ENCODE data around the gene CDKAL1.
A peak's percentile ranks its signal among the peaks of the same experiment; 100 is the strongest.
"Not testable (repeated sequence)": the region's sequence is repeated elsewhere in the genome, so short reads cannot be mapped to it uniquely, and the experiment has no call there.

CDKAL1 gene

DNA sequence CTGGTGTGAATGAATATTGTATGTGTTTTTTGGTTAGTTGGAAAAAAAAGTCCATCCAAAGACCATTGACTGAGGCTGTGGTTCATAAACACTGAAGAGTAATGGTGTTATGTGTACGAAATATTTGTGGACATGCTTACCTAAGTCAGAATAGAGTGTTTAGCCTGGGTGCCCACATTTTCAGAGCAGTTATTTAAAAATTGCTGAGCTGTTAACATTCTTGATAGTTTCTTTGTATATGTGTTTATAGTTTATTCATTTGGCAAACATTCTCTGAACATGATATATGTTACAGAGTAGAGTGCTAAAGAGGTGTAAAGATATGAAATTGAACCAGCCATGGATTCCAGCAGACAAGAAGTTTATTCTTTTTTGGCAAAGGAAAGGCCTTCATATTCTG is 20.6 kb downstream of the CDKAL1 start:
- no peak for DNase-seq

DNA sequence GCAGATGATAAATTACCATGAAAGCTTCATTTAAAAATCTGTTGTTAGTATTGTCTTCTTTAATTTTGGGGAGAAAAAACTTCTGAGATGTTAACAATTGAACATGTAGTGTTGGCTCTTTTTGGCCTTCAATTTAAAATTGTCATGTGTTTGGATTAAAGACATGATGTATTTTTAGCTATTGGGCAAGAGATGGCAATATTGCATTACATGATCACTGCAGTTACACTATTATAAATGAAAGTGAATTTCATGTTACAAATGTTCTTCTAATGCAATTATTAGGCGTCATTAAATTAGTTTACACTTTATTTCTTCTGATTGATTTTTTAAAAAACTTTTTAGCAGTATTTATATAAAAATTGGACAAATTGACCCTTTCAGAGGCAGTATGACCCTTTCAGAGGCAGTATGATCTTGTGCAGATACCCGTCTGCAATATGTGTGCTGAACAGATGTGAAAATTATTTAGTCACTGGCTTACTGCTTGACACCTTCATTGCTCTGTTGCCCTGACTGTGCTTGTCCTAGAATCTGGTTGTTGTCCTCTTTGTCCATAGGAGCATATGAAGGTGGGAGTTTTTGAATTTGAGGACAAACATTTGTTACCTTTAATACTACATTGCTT is 25.8 kb downstream of the CDKAL1 start:
- DNase-seq = no peak

DNA sequence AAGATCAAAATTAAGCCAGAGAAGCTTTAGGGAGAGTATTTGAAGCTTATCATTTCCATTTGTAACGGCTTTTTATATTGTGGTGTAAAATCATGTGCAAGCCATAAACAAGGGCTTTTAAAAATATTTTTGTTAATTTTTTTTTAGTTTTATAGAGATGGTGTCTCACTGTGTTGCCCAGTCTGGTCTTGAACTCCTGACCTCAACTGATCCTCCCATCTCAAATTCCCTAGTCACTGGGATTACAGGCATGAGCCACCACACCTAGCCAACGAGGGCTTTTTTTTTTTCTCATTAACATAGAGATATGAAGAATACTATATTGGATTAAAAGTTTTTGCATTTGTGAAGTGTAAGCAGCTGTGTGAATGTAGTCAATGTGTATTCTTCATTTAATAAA is 29.1 kb downstream of the CDKAL1 start:
- no peak for DNase-seq

DNA sequence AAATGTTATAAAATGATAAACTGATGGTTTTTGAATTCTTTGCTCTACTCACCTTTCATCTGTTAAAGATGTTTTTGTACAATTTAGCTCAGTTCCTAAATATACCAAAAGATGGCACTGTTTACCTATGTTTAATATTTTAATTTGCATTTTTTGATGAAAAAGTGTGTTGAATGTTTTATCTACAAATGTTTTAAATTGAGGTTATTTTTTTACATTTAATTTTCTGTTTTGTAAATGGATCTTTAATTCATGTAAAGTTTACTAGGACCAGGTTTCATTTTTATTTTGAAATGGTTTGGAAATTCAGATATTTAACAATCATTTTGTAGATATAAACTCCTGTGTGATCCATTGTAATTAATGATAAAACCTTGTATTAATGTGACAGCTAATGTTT is 30.0 kb downstream of the CDKAL1 start:
- DNase-seq = peak; percentile 12 to 67 (median 45)

DNA sequence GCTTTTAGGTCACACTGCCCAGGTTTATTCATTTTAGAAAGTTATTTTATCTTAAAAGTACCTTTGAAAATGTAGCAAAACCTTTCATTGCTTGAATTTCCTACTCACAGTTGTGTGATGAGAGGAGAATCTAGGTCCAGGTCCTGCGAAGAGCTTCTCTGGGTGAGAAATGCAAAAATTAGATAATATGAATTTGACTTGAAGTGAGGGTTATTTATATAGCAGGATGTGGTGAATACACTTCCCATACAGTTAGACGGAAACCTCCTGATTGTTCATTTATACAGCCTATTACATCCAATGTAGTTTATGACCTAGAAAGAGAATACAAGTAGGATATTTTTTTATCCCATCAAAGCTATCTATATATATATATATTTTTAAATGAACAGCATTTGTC is 30.5 kb downstream of the CDKAL1 start:
- no peak for DNase-seq

DNA sequence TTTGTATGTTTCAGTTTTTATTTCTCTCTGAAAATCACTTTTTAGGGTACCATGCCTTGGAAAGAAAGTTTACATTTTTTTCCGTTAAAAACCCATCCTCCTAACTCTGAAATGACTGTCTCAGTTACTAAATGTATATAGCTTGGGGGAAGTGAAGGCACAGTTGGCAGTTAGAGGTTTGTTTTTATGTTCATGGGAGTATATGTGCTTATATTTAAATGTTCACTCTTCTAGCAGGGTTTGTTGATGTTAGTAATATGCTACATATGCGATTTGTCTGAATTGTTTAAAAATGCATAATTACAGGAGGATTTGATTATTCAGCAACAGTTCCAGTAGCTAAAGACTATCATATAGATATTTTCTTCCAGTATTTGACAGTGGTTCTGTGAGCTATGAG is 31.1 kb downstream of the CDKAL1 start:
- no peak for DNase-seq

DNA sequence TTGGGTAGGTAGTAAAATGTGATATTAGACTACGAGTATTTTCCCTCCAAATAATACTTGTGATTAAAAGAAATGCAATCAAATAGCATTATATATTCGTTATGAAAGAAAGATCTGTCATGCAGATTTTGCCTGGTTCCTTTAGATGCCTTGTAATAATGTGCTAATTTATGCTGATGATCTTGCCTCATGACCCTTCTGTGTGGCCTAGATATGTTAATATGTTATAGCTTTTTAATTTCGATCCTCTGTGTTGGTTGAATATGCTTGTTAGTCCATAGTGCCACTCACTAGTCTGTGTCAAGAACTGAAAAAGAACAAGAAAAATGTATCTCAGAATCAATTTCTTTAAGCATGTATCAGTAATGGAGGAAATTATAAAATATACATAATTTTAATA is 31.9 kb downstream of the CDKAL1 start:
- DNase-seq = no peak

DNA sequence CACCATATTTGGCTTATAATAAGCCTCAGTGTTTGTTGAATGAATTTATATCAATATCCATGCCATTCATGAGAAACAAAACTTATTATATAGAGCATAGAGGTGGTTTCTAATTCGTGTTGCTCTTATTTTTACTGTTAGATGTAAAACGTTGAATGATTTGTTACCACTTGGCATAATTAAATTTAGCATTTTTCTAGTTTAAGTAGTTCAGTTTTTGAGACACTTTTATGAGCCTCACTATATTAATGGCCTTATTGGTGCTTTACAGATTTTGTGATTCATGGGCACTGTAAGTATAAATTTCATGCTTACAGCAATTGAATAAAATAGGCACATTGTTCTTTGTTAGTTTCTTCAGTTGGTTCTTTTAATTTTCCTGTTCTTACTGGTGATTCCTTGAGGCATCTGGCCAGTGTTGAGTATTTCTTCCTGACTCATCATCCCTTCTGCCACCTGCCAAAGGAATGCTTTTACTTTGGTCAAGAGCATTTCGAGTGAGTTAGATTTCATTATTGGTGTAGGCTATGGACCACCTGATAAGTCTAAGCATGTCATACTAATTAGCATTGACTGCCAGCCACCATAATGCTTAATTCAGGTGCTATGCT is 34.8 kb downstream of the CDKAL1 start:
- no peak for DNase-seq

DNA sequence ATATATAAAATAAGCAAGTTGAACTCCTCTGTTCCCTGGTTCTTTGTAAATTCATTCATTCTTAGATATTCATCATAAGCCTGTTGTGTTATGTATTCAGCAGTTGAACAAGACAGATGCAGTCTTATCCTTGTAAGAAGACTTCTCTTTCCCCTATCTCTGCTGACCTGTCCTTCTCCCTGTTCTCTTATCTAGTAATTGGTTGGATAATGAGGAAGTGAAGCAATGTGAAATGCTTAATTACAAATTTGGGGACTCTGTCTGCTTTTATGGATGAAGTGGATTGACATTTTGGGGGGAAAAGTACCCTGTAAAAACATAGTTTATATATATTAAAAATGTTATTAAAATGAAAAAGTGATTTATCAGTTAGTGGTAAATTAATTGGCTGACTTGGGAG is 37.0 kb downstream of the CDKAL1 start:
- DNase-seq = no peak

DNA sequence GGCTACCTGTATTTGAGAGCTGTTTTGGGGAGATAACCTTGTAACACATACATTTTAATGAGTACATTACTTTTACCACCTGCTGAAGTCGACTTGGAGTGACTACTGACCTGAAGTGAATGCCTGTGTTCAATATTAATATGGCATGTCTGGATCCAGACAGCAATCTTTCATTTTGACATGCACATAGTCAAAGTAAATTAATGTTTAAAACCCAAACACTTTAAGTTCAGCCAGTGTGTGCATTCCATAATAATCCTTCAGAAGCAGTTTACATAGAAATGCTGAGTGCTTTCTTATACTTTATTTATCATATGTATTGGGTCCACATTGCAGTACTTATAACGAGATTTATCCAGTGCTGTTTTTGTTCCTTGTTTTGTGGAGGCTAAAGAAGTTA is 38.0 kb downstream of the CDKAL1 start:
- DNase-seq = no peak

DNA sequence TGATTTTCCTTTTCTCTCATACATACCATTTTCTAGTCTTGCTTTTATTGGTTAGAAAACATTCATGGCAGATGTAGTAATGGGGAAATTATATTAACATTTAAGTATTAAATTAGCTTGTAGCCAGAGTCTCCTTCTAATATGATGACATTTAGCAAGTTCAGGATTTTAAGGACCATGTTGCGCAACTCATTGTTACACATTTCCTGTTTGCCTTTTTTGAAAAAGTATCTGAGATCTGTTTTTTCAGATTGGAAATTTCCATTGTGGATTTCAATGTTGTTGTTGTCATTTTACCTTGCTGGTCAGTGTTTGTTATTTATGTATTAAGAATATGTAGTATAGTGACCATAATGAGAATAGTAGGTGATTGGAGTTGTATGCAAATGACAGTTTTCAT is 38.7 kb downstream of the CDKAL1 start:
- DNase-seq = peak; percentile 52 to 81 (median 75)

DNA sequence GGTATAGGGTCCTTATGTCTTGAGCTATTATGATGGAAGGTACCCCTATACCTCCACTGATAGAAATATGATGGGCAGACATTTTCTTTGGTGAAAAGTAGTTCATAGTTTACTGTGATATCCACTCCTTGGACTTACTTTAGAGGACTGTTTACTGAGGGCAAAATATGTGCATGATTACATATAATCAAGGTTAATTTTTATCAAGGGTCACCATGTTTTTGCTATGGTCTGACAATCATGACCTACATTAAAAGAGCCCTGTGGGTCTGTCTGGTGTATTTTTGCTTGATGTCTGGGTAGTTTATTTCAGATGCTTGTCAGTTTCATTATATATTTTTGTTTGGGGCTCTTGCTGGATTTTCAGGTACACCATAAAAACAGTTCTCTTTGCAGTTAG is 40.1 kb downstream of the CDKAL1 start:
- DNase-seq = no peak

DNA sequence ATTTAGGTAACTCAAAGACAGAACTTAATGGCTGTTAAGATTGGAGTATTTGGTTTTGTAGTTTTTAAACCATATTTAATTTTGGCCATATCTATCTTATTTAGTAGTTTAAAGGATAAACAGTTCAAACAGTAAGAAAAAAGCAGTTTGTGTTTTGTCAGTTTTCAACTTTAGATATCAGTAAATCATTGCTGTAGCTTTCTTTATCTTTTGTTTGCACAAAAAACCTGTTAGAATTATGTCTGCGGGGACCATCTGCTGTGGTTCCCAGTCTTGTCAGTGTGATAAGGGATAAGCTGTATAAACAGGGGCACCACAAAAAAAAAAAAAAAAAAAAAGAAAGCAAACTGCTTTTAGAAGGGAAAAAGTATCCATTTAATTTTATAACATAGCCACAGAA is 40.9 kb downstream of the CDKAL1 start:
- DNase-seq = no peak

DNA sequence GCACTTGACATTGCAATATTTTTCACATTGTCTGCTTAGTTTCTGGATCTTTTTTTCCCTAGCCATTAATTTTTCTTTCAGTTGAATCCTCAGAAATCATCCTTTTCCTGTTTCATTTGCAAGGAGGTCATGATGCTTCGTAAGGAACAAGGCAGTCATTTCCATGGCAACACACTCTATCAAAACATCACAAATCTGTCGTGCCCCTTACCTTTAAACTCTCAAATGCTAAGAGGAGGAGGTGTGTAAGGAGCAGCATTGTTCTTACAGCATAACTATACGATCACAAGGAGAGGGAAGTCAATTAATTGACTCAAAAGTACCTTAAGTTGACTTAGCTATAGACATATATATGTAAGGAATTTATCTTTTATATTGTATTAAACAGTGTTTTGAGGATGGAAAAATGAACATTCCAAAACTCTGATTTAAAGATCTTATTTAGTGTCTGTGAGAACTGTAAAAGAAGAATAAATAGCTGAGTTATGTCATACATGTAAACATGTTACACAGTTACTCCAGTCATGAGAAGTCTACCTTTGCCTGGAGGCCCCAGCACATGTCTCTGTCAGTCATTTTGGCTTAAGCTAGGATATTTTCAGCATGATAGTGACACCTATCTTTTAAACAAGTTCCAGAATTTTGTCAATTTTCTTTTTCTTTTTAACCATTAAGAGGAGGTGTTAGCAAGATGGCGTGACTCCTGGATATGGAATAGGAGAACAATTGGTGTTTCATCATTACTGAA is 41.6 kb downstream of the CDKAL1 start:
- no peak for DNase-seq

DNA sequence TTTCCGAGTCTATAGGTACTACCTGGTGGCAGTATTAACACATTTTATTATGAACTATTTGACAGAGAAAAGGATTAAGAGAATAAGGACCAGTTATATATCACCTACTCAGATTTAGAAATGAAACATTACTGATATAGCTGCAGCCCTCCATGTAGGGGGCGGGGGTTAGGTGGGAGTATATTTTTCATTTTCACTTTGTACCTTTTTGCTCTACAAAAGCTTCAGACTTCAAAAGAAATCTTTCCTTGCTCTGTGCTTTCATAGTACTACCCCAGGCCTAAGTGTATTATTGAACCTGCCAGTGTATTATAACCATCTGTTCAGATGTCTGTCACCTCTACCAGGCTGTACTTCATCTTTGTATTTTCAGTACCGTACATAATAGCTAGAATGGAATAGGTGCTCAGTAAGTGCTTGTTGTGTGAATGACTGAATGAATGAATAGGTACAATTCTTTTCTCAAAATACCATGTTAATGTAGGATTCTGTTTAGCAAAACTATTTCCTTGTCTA is 43.0 kb downstream of the CDKAL1 start:
- DNase-seq = no peak

DNA sequence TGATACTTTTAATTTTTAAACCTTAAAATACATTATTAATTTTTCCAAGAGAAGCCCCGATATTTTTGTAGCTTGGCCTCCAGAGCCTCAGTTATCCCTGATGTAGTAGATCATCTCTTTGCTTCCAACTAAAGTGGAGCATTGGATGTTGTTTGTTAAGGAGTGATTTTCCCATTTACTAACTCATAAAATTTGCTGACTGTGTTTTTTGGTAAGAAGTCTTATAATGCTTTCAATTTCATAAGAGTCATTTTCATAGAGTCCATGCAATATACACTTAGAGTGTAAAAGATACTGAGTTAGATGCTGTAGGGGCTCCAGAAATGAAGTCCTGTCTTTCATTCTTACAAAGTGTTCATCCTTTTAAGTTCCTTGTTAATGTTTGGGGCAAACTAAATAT is 46.8 kb downstream of the CDKAL1 start:
- DNase-seq = peak in 1 of 3 donors; percentile 3

DNA sequence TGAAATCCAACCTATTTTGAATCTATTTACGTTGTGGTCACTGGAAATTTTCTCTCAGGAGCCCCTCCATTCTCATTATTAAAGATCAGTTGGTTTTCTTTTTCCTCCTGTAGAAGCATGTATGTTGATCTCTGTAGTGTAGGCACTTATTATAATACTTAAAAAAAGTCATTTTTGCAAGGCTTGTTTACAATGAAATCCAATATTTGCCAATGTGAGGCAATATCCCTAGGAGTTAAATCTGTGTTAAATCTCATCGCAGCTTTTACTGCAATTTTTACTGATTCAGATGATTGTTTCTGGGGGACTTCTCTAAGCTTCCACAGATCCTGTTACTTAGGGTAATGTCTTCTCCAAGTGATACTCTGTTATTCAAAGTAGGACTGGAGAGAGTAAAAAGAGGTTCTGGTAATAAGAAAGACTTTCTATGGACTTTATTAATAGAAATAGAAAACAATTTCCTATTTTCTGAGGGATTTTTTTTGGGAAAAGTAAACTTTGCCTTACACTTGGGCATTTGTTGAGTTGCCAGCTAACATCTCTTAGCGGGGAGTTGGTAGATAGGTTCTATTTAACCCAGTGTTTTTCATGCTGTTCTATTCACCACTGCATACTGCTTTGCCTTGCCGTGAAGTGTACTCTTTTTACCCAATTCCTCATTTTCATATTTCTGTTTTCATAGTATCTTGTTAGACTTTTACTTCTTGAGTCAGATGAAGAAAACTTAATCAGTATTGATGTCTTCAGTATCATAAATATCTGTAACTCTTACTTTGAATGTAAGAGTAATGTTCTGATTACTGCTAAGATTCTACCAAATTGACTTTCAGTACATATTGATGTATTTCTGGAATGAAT is 48.6 kb downstream of the CDKAL1 start:
- peak in 1 of 3 donors; percentile 17 for DNase-seq

DNA sequence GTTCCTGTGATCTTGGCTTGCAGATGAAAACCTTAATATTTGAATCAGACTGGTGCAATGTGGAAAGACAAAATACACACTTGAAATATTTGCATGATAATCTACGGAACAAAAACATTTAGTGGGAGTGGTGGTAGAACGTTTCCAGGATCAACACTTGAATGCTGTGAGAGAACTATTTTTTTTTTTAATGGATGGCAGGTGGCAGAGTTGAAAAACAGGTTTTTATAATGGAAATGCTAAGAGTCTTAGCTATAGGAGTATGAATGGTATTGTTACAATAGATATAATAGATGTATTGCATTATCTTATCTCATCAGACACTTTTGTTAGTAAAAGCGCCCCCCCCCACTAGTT is 49.2 kb downstream of the CDKAL1 start:
- DNase-seq = no peak

DNA sequence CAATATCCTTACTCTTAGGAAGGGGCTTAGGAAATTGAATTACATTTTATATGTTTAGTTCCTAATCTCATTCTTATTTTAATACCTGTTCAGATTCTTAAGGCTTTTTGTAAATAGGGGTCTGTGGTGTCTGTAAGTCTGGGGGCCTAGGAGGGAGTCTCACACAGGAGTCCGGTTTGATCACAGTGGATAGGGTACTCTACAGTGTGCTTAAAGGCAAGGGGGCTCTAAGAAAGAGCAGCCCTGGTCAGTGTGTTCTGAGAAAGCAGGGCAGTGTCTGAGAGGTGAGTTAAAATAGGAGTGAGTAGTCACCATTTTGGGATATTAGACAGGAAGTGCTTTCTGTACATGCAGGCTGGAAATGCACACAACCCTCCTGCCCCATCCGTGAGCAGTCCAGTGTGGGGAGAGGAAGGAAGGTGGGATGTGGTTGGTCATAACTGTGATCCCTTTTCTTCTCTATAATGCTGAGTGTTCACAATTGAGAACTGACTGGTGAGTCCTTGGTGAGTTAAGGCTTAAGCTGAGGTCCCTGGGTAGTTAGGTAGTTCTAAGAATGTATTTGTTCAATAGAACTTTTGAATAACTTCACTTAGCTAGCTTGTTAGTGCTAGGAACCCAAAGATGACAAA is 50.0 kb downstream of the CDKAL1 start:
- no peak for DNase-seq

DNA sequence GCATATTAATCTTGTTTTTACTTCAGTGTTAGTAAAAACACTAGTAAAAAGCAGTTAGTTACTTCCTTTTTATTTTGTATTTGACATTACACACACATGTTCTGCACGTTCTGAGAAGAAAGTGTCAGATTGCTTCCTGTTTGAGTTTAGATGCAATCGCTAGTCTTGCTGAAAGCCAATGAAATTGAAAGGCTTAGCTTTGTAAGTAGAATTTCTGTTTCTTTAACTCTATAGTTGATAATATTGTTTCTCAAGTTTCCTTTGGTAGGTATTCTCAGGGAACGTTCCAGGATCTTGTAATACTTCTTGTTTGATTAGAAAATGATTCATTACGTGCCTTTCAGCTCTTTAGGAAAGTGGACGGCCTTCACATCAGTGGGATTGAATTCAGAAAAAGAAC is 55.0 kb downstream of the CDKAL1 start:
- DNase-seq = peak in 2 of 3 donors; percentile 4 to 22

DNA sequence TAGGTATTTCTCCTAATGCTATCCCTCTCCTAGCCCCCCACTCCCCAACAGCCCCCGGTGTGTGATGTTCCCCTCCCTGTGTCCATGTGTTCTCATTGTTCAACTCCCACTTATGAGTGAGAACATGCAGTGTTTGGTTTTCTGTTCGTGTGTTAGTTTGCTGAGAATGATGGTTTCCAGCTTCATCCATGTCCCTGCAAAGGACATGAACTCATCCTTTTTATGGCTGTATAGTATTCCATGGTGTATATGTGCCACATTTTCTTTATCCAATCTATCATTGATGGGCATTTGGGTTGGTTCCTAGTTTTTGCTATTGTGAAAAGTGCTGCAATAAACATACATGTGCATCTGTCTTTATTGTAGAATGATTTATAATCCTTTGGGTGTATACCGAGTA is 56.2 kb downstream of the CDKAL1 start:
- DNase-seq = not testable (repeated sequence)

DNA sequence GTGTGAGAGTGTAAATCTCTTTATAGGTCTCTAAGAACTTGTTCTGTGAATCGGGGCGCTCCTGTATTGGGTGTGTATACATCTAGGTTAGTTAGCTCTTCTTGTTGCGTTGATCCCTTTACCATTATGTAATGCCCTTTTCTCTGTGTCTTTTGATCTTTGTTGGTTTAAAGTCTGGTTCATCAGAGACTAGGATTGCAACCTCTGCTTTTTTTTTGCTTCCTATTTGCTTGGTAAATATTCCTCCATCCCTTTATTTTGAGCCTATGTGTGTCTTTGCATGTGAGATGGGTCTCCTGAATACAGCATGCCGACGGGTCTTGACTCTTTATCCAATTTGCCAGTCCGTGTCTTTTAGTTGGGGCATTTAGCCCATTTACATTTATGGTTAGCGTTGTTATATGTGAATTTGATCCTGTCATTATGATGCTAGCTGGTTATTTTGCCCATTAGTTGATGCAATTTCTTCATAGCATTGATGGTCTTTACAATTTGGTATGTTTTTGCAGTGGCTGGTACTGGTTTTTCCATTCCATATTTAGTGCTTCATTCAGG is 60.1 kb downstream of the CDKAL1 start:
- not testable (repeated sequence) for DNase-seq
